ENCODE data around the gene OGFOD2. TPM values are rescaled to one million over a fixed set of nuclear protein-coding genes. Genes with fewer than 3 reads are reported as not detected.

Gene OGFOD2
- total and polyA plus RNA-seq, 2 donors (not counting 1 experiment from before 2014, with no cell fraction given): 26.7 to 99.3 TPM

DNA sequence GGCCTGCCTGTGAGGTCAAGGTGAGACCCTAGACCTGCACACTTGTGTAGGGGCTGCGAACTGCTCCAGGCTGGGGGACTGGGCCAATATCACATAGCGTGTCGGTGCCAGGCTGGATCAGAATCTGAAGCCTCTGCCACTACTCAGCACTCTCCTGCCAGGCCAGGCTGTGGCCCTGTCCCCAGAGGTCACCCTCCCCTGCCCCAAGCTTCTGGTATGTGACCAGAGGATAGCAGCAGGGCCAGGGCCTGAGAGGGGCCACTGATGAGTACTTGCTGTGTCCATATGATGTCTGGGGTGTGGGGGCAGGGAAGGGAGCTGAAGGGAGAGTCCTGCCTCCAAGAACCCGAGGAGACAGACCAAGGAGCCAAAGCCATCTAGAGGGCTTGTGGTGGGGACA is 23.3 kb downstream of the OGFOD2 start:
- TF ChIP-seq, protein P1, sequence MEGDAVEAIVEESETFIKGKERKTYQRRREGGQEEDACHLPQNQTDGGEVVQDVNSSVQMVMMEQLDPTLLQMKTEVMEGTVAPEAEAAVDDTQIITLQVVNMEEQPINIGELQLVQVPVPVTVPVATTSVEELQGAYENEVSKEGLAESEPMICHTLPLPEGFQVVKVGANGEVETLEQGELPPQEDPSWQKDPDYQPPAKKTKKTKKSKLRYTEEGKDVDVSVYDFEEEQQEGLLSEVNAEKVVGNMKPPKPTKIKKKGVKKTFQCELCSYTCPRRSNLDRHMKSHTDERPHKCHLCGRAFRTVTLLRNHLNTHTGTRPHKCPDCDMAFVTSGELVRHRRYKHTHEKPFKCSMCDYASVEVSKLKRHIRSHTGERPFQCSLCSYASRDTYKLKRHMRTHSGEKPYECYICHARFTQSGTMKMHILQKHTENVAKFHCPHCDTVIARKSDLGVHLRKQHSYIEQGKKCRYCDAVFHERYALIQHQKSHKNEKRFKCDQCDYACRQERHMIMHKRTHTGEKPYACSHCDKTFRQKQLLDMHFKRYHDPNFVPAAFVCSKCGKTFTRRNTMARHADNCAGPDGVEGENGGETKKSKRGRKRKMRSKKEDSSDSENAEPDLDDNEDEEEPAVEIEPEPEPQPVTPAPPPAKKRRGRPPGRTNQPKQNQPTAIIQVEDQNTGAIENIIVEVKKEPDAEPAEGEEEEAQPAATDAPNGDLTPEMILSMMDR (IDR thresholded peaks at IDR 0.05): no peak
- no peak for TF ChIP-seq EZH2 (IDR thresholded peaks at IDR 0.05; ENCODE audit: borderline replicate concordance, insufficient read depth, low read depth, low read length, poor library complexity, severe bottlenecking)
- Histone ChIP-seq H3K27me3 (replicated peaks in 1 of 4; ENCODE audit: control extremely low read depth in 1 of 4, control insufficient read depth in 3 of 4, insufficient read depth in 4 of 4, low read length in 3 of 4) (no peaks in the 10 kb centered on the region), H3K4me3 (ENCODE audit: control extremely low read depth in 1 of 5, extremely low read depth in 1 of 5, insufficient read depth in 1 of 5, low read depth in 2 of 5, low read length in 4 of 5) (no peak overlapping the region), H3K79me2 (ENCODE audit: control insufficient read depth, insufficient read depth, low read length) (no peaks in the 10 kb centered on the region), H3K4me1 (ENCODE audit: control insufficient read depth in 2 of 2, insufficient read depth in 2 of 2, low read length in 2 of 2) (no peaks in the 10 kb centered on the region), H3K4me2 (replicated peaks; ENCODE audit: low read depth, low read length, poor library complexity, severe bottlenecking) (no peak overlapping the region), H3K27ac (ENCODE audit: low read length in 2 of 2) (no peak overlapping the region), H3K9me3 (ENCODE audit: control extremely low read depth in 1 of 3, control insufficient read depth in 2 of 3, insufficient read depth in 1 of 3, low read length in 2 of 3) (no peaks in the 10 kb centered on the region), H3K9ac (ENCODE audit: low read length) (no peak overlapping the region), H2AFZ (ENCODE audit: insufficient read depth, low read depth, low read length, poor library complexity, severe bottlenecking) (no peak overlapping the region), H3K36me3 (replicated peaks in 1 of 2; ENCODE audit: control extremely low read depth in 1 of 2, control insufficient read depth in 1 of 2, extremely low read depth in 1 of 2, insufficient read depth in 2 of 2, low read length in 1 of 2) (peaks cover 0 to 8% of the 10 kb centered on the region in 2 experiments), H4K20me1 (ENCODE audit: control insufficient read depth, insufficient read depth, low read length, poor library complexity, severe bottlenecking) (no peaks in the 10 kb centered on the region)
- 95% methylated on average over 4 of the region's 4 CpGs for WGBS (ENCODE audit: insufficient coverage)
- H3K27ac Mint-ChIP-seq: no peak overlapping the region
- intact Hi-C loops (cut with micrococcal nuclease): no loop called here
- no peaks in the 10 kb centered on the region for H3K9me3 Mint-ChIP-seq (ENCODE audit: insufficient read depth)
- no peak overlapping the region for H3K4me3 Mint-ChIP-seq
- DNase-seq: no peak
- CTCF ChIA-PET: no interaction called here
- ATAC-seq (ENCODE audit: low read depth): no peak
- POLR2A ChIA-PET: no interaction called here
- H3K4me1 Mint-ChIP-seq: peaks cover 1% of the 10 kb centered on the region
- H3K27me3 Mint-ChIP-seq: no peaks in the 10 kb centered on the region

GRCh38 chr12:122999196-122999946 is 24.3 kb downstream of the OGFOD2 start:
- Histone ChIP-seq H3K4me1 (ENCODE audit: control insufficient read depth in 2 of 2, insufficient read depth in 2 of 2, low read length in 2 of 2) (no peaks in the 10 kb centered on the region), H3K79me2 (ENCODE audit: control insufficient read depth, insufficient read depth, low read length) (no peaks in the 10 kb centered on the region), H3K27me3 (replicated peaks in 1 of 4; ENCODE audit: control extremely low read depth in 1 of 4, control insufficient read depth in 3 of 4, insufficient read depth in 4 of 4, low read length in 3 of 4) (no peaks in the 10 kb centered on the region), H3K27ac (ENCODE audit: low read length in 2 of 2) (no peak overlapping the region), H3K4me2 (replicated peaks; ENCODE audit: low read depth, low read length, poor library complexity, severe bottlenecking) (no peak overlapping the region), H3K4me3 (ENCODE audit: control extremely low read depth in 1 of 5, extremely low read depth in 1 of 5, insufficient read depth in 1 of 5, low read depth in 2 of 5, low read length in 4 of 5) (no peak overlapping the region), H3K9ac (ENCODE audit: low read length) (no peak overlapping the region), H3K9me3 (ENCODE audit: control extremely low read depth in 1 of 3, control insufficient read depth in 2 of 3, insufficient read depth in 1 of 3, low read length in 2 of 3) (no peaks in the 10 kb centered on the region), H4K20me1 (ENCODE audit: control insufficient read depth, insufficient read depth, low read length, poor library complexity, severe bottlenecking) (no peaks in the 10 kb centered on the region), H3K36me3 (replicated peaks in 1 of 2; ENCODE audit: control extremely low read depth in 1 of 2, control insufficient read depth in 1 of 2, extremely low read depth in 1 of 2, insufficient read depth in 2 of 2, low read length in 1 of 2) (peaks cover 0 to 8% of the 10 kb centered on the region in 2 experiments), H2AFZ (ENCODE audit: insufficient read depth, low read depth, low read length, poor library complexity, severe bottlenecking) (no peak overlapping the region)
- TF ChIP-seq EZH2 (IDR thresholded peaks at IDR 0.05; ENCODE audit: borderline replicate concordance, insufficient read depth, low read depth, low read length, poor library complexity, severe bottlenecking): no peak
- TF ChIP-seq, protein P1 (IDR thresholded peaks at IDR 0.05): no peak
- ChIA-PET CTCF (no interaction called here), POLR2A (no interaction called here)
- H3K27ac Mint-ChIP-seq: no peak overlapping the region
- 93% methylated on average over 5 of the region's 8 CpGs for WGBS (ENCODE audit: insufficient coverage)
- DNase-seq (no peak), ATAC-seq (ENCODE audit: low read depth) (no peak)
- no peaks in the 10 kb centered on the region for H3K9me3 Mint-ChIP-seq (ENCODE audit: insufficient read depth)
- H3K4me3 Mint-ChIP-seq: no peak overlapping the region
- intact Hi-C loops (cut with micrococcal nuclease): no loop called here
- no peaks in the 10 kb centered on the region for H3K27me3 Mint-ChIP-seq
- H3K4me1 Mint-ChIP-seq: no peaks in the 10 kb centered on the region
